A549 (cell line): Measurements from ENCODE around the gene PTPRK. TPM values are rescaled to one million over a fixed set of nuclear protein-coding genes. Genes with fewer than 3 reads are reported as not detected.

ENCODE experiments used
- ATAC-seq, 2 experiments: fragments of 200-7000 bp in 1 of 2; fragments of >200 bp in 1 of 2; cut with Nextera tagmentation in 1 of 2; cut with Tn5 transposase in 1 of 2; 3 replicates each; pipeline versions ENCODE4 v1.8.0 to v1.9.1; 2018 to 2020; ENCODE audit warnings: mild to moderate bottlenecking in 1 of 2, moderate library complexity in 1 of 2
- CTCF ChIA-PET: fragments of 300-600 bp; sonication (Branson Sonifier 250); formaldehyde crosslinking; extraction: SDS; loops from one replicate; lab custom pipeline; 2021; ENCODE audit warnings: antibody characterized with exemption, inconsistent platforms; lab: Yijun Ruan, JAX
- POLR2A ChIA-PET: fragments of 350-600 bp; formaldehyde crosslinking; extraction: SDS; loops from one replicate; lab custom pipeline; 2021; ENCODE audit warnings: antibody characterized with exemption, inconsistent platforms; lab: Yijun Ruan, JAX
- DNase-seq, 2 experiments: peaks; one replicate each; pipeline versions ENCODE4 v3.0.0 to v3.0.0-alpha.2; 2011 to 2016; ENCODE audit warnings: low read depth in 1 of 2, low spot score in 1 of 2
- FAIRE-seq: peaks from 2 replicates; lab custom pipeline; 2011; peaks lifted over from hg19 to GRCh38; lab: Jason Lieb, UNC
- H3K27ac ChIP-seq, 2 experiments: fragments of >200 bp; sonication (Bioruptor Twin); formaldehyde crosslinking; 3 replicates each; pipeline ENCODE4 v1.5.1; 2016 to 2017
- H3K4me1 ChIP-seq: fragments of >200 bp; sonication (Bioruptor Twin); formaldehyde crosslinking; 3 replicates; pipeline ENCODE4 v1.6.1; 2016
- H3K4me2 ChIP-seq: fragments of >200 bp; sonication (Bioruptor Twin); formaldehyde crosslinking; 3 replicates; pipeline ENCODE4 v1.6.1; 2016
- H3K4me3 ChIP-seq: fragments of >200 bp; sonication (Bioruptor Twin); formaldehyde crosslinking; 3 replicates; pipeline ENCODE4 v1.5.1; 2016
- H3K9me3 ChIP-seq: fragments of >200 bp; sonication (Bioruptor Twin); formaldehyde crosslinking; 3 replicates; pipeline ENCODE4 v1.6.1; 2016
- ATOH8 ChIP-seq: fragments of 250-450 bp; sonication (Bioruptor Pico); IDR thresholded peaks from 2 replicates; pipeline ENCODE4 v1.5.0; 2020; ENCODE audit warnings: low read depth, mild to moderate bottlenecking, moderate library complexity
- CBX2 ChIP-seq: fragments of 200-600 bp; sonication (generic); IDR thresholded peaks from 2 replicates; pipeline ENCODE4 v1.6.1; 2016; ENCODE audit warnings: low read depth, mild to moderate bottlenecking, borderline replicate concordance
- CBX8 ChIP-seq: fragments of 200-600 bp; sonication (generic); IDR thresholded peaks from 2 replicates; pipeline ENCODE4 v1.6.1; 2016
- E2F6 ChIP-seq: IDR thresholded peaks from 2 replicates; pipeline ENCODE4 v1.6.1; 2012; ENCODE audit warnings: low read depth, borderline replicate concordance
- EHMT2 ChIP-seq: fragments of 200-600 bp; sonication (generic); IDR thresholded peaks from 2 replicates; pipeline ENCODE4 v1.6.1; 2016; ENCODE audit warnings: antibody characterized with exemption, low read depth, mild to moderate bottlenecking, moderate library complexity
- EP300 ChIP-seq, 2 experiments: fragments of >200 bp; sonication (Bioruptor Twin); formaldehyde crosslinking; IDR thresholded peaks; 2 replicates in 1 of 2; 3 replicates in 1 of 2; pipeline ENCODE4 v1.6.1; 2016 to 2017
- FOSL2 ChIP-seq, 2 experiments: fragments of 450-650 bp in 1 of 2; fragments of >200 bp in 1 of 2; sonication (Bioruptor Twin) in 1 of 2; formaldehyde crosslinking; IDR thresholded peaks; 2 replicates each; pipeline versions ENCODE4 v1.5.0 to v1.6.1; 2016 to 2020; ENCODE audit warnings: mild to moderate bottlenecking in 1 of 2, moderate library complexity in 1 of 2
- HDAC2 ChIP-seq: fragments of 200-600 bp; sonication (generic); IDR thresholded peaks from 2 replicates; pipeline ENCODE4 v1.6.1; 2016
- HOXA7 ChIP-seq: fragments of 250-450 bp; sonication (Bioruptor Pico); IDR thresholded peaks from 2 replicates; pipeline ENCODE4 v1.5.0; 2020; ENCODE audit warnings: mild to moderate bottlenecking, moderate library complexity
- HOXB5 ChIP-seq: fragments of 250-450 bp; sonication (Bioruptor Pico); IDR thresholded peaks from 2 replicates; pipeline ENCODE4 v1.5.0; 2020; ENCODE audit warnings: mild to moderate bottlenecking, moderate library complexity
- JUN ChIP-seq, 2 experiments: fragments of >200 bp; sonication (Bioruptor Twin); formaldehyde crosslinking; IDR thresholded peaks; 2 replicates in 1 of 2; 3 replicates in 1 of 2; pipeline ENCODE4 v1.6.1; 2016 to 2017
- NPAS2 ChIP-seq: fragments of 250-450 bp; sonication (Bioruptor Pico); IDR thresholded peaks from 2 replicates; pipeline ENCODE4 v1.8.0; 2022; ENCODE audit warnings: mild to moderate bottlenecking, moderate library complexity, borderline replicate concordance
- NR3C1 ChIP-seq: fragments of >200 bp; sonication (Bioruptor Twin); formaldehyde crosslinking; IDR thresholded peaks from 3 replicates; pipeline ENCODE4 v1.6.1; 2017
- PHF8 ChIP-seq: fragments of 200-600 bp; sonication (generic); IDR thresholded peaks from 2 replicates; pipeline ENCODE4 v1.6.1; 2016; ENCODE audit warnings: low read depth, mild to moderate bottlenecking, antibody characterized with exemption, moderate library complexity, borderline replicate concordance
- POLR2A ChIP-seq: IDR thresholded peaks from 2 replicates; pipeline ENCODE4 v1.6.1; 2012; ENCODE audit warnings: mild to moderate bottlenecking, low read length
- POLR2AphosphoS2 ChIP-seq: conservative IDR thresholded peaks from 2 replicates; pipeline ENCODE4 v1.6.1; 2012; ENCODE audit warnings: low read length, improper control_type of control experiment, inconsistent platforms
- RAD21 ChIP-seq, 2 experiments: fragments of >200 bp in 1 of 2; sonication (Bioruptor Twin) in 1 of 2; formaldehyde crosslinking in 1 of 2; IDR thresholded peaks in 1 of 2; conservative IDR thresholded peaks in 1 of 2; 2 replicates in 1 of 2; 3 replicates in 1 of 2; pipeline ENCODE4 v1.6.1; 2012 to 2018; ENCODE audit warnings: inconsistent platforms in 1 of 2
- RARB ChIP-seq: fragments of 250-450 bp; sonication (Bioruptor Pico); IDR thresholded peaks from 2 replicates; pipeline ENCODE4 v1.8.0; 2021; ENCODE audit warnings: mild to moderate bottlenecking, moderate library complexity
- RCOR1 ChIP-seq: fragments of 150-350 bp; IDR thresholded peaks from 2 replicates; pipeline ENCODE4 v1.6.1; 2014; ENCODE audit warnings: antibody characterized with exemption, low read length, low read depth
- REST ChIP-seq: fragments of 200-600 bp; sonication (generic); IDR thresholded peaks from 2 replicates; pipeline ENCODE4 v1.6.1; 2016; ENCODE audit warnings: antibody characterized with exemption, mild to moderate bottlenecking, moderate library complexity
- RFX5 ChIP-seq: fragments of 450-650 bp; IDR thresholded peaks from 2 replicates; pipeline ENCODE4 v1.7.1; 2014; ENCODE audit warnings: antibody characterized with exemption, mild to moderate bottlenecking, moderate library complexity
- SREBF2 ChIP-seq: fragments of 450-650 bp; IDR thresholded peaks from 2 replicates; pipeline ENCODE4 v1.6.1; 2014; ENCODE audit warnings: mild to moderate bottlenecking, moderate library complexity
- ZC3H11A ChIP-seq: fragments of 450-650 bp; IDR thresholded peaks from 2 replicates; pipeline ENCODE4 v1.6.1; 2014; ENCODE audit warnings: antibody characterized with exemption, mild to moderate bottlenecking
- ZSCAN20 ChIP-seq: fragments of 250-450 bp; sonication (Bioruptor Pico); IDR thresholded peaks from 2 replicates; pipeline ENCODE4 v1.8.0; 2022; ENCODE audit warnings: mild to moderate bottlenecking, moderate library complexity
- WGBS: methylation state at CpG from one replicate; pipeline ENCODE4 v1.1.6; 2017; ENCODE audit errors: missing lambda C conversion rate; 5-methylcytosine and 5-hydroxymethylcytosine counted together
- polyA plus RNA-seq, 4 experiments: library from polyadenylated mRNA; depleted of rRNA in 3 of 4; stranded (reverse); fragments of >200 nt; fragmentation: RNase III in 1 of 4; extraction: RNeasy Plus Mini Kit Qiagen cat#74134 plus additional on column Dnase treatment in 1 of 4; gene quantifications; 2 replicates in 3 of 4; 3 replicates in 1 of 4; pipeline ENCODE4 v1.2.3, GENCODE V29; 2011 to 2017
- TF ChIP-seq, protein P1 (sequence below): IDR thresholded peaks from 2 replicates; pipeline ENCODE4 v1.6.1; 2012

The PTPRK gene
- polyA plus RNA-seq, 2 of the 4 experiments (the other 2 are of a cell fraction): 14.4 to 16.1 TPM

GRCh38 chr6:128095362-128095761 lies 425.0 kb downstream of the PTPRK start:
- Histone ChIP-seq H3K4me1 (peaks cover 9% of the 10 kb centered on the region; the same call in 2 of the 3 replicates), H3K4me2 (no peak overlapping the region), H3K4me3 (no peak overlapping the region), H3K27ac (no peak overlapping the region), H3K9me3 (no peaks in the 10 kb centered on the region)
- TF ChIP-seq REST (no peak), SREBF2 (no peak), EP300 (IDR thresholded peaks at IDR 0.05) (no peak), ATOH8 (no peak), CBX2 (no peak), POLR2AphosphoS2 (no peak), NR3C1 (no peak), RFX5 (no peak)
- TF ChIP-seq, protein P1, sequence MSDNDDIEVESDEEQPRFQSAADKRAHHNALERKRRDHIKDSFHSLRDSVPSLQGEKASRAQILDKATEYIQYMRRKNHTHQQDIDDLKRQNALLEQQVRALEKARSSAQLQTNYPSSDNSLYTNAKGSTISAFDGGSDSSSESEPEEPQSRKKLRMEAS: no peak
- FAIRE-seq: no peak
- ATAC-seq: no peak
- DNase-seq: no peak
- ChIA-PET CTCF (no interaction called here), POLR2A (no interaction called here)

GRCh38 chr6:128079021-128079420 lies 441.4 kb downstream of the PTPRK start:
- no peak for FAIRE-seq

DNA sequence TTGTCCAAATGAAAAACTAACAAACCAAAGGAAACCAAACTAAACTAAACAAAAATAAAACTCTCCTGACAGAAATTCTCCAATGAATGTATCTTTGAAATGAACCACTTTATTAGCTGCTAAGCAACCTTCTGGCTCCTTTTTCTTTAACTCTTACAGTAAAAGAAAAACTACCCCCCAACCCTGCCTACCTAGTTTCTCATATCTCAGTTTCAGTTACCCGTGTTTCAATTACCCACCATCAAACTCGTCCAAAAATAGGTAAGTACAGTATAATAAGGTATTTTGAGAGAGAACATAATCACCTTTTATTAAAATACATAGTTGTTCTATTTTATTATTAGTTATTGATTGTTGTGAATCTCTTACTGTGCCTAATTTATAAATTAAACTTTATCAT lies 442.1 kb downstream of the PTPRK start:
- ATAC-seq: no peak
- ChIA-PET CTCF (no interaction called here), POLR2A (no interaction called here)
- H3K9me3 ChIP-seq: no peaks in the 10 kb centered on the region
- no peak overlapping the region for H3K4me2 ChIP-seq
- FAIRE-seq: no peak
- no peak overlapping the region for H3K4me3 ChIP-seq
- WGBS: 72% methylated on average over 2 of the region's 2 CpGs
- no peak overlapping the region for H3K27ac ChIP-seq
- TF ChIP-seq JUN (IDR thresholded peaks at IDR 0.05) (no peak), RCOR1 (no peak)
- no peaks in the 10 kb centered on the region for H3K4me1 ChIP-seq
- DNase-seq: no peak

More at GRCh38 chr6:128079021-128079420, 441.4 kb downstream of the PTPRK start:
- CTCF ChIA-PET: no interaction called here
- WGBS: 84% methylated on average over 4 of the region's 4 CpGs
- no peak for DNase-seq
- ATAC-seq: no peak
- Histone ChIP-seq H3K4me3 (no peak overlapping the region), H3K4me1 (no peaks in the 10 kb centered on the region), H3K27ac (no peak overlapping the region), H3K4me2 (no peak overlapping the region), H3K9me3 (no peaks in the 10 kb centered on the region)
- TF ChIP-seq HDAC2: no peak
- no peak for TF ChIP-seq CBX2
- no peak for TF ChIP-seq FOSL2 (IDR thresholded peaks at IDR 0.05)
- TF ChIP-seq FOSL2 (CRISPR knock-in tag; IDR thresholded peaks at IDR 0.05): no peak
- TF ChIP-seq HOXB5: no peak
- TF ChIP-seq EHMT2: no peak
- no peak for TF ChIP-seq ZSCAN20 (CRISPR knock-in tag)
- TF ChIP-seq RARB (CRISPR knock-in tag): no peak
- TF ChIP-seq, protein P1: no peak
- TF ChIP-seq NPAS2: no peak
- no peak for TF ChIP-seq E2F6
- no peak for TF ChIP-seq POLR2A
- no peak for TF ChIP-seq RAD21 (conservative IDR thresholded peaks at IDR 0.05 in 1 of 2, IDR thresholded peaks at IDR 0.05 in 1 of 2)
- TF ChIP-seq PHF8: no peak
- TF ChIP-seq ZC3H11A: no peak
- TF ChIP-seq JUN (IDR thresholded peaks at IDR 0.05): no peak
- no peak for TF ChIP-seq CBX8
- TF ChIP-seq RFX5: no peak
- no peak for TF ChIP-seq HOXA7 (CRISPR knock-in tag)
- POLR2A ChIA-PET: no interaction called here
